Measurements from ENCODE around the gene PRICKLE3.

Gene PRICKLE3

GRCh38 chrX:49199315-49199595, 13.1 kb upstream of the PRICKLE3 start:
- no peak for TF ChIP-seq CTCF (conservative IDR thresholded peaks at IDR 0.05; ENCODE audit: low read depth, low read length)
- no peak for DNase-seq (ENCODE audit: low read depth)
- no peak overlapping the region for H3K4me3 ChIP-seq (ENCODE audit: low read depth, low read length)

GRCh38 chrX:49198540-49199314, 12.6 kb upstream of the PRICKLE3 start:
- DNase-seq (ENCODE audit: low read depth), result no peak
- H3K4me3 ChIP-seq (ENCODE audit: low read depth, low read length), result no peak overlapping the region
- no peak for TF ChIP-seq CTCF (conservative IDR thresholded peaks at IDR 0.05; ENCODE audit: low read depth, low read length)

GRCh38 chrX:49197543-49198087, 11.4 kb upstream of the PRICKLE3 start:
- TF ChIP-seq CTCF (conservative IDR thresholded peaks at IDR 0.05; ENCODE audit: low read depth, low read length), result no peak
- no peak for DNase-seq (ENCODE audit: low read depth)
- H3K4me3 ChIP-seq (ENCODE audit: low read depth, low read length), result no peak overlapping the region

- DNase-seq (ENCODE audit: low read depth), result no peak
- H3K4me3 ChIP-seq (ENCODE audit: low read depth, low read length), result no peak overlapping the region
- no peak for TF ChIP-seq CTCF (conservative IDR thresholded peaks at IDR 0.05; ENCODE audit: low read depth, low read length)
Measured at GRCh38 chrX:49193542-49193964, 7.4 kb upstream of the PRICKLE3 start.

- peak; percentile 58 for DNase-seq (ENCODE audit: low read depth)
- no peak overlapping the region for H3K4me3 ChIP-seq (ENCODE audit: low read depth, low read length)
- TF ChIP-seq CTCF (conservative IDR thresholded peaks at IDR 0.05; ENCODE audit: low read depth, low read length), result peak; percentile 76
Measured at GRCh38 chrX:49192722-49193328, 6.7 kb upstream of the PRICKLE3 start.

- TF ChIP-seq CTCF (conservative IDR thresholded peaks at IDR 0.05; ENCODE audit: low read depth, low read length), result no peak
- DNase-seq (ENCODE audit: low read depth), result no peak
- peak overlapping the region; percentile 78 for H3K4me3 ChIP-seq (ENCODE audit: low read depth, low read length)
Measured at GRCh38 chrX:49191574-49192011, 5.4 kb upstream of the PRICKLE3 start.
